Stimulated activated effector memory CD8-positive, alpha-beta T cell treated with anti-CD3 and anti-CD28 coated beads, Interleukin-12 subunit alpha, Interleukin-12 subunit beta, amount 100 ng/mL, for 72 hours (primary cell): Measurements from ENCODE around the gene NEB.
"Not testable (repeated sequence)": the region's sequence is repeated elsewhere in the genome, so short reads cannot be mapped to it uniquely, and the experiment has no call there.

Experiments
- ATAC-seq: fragments of 150-1000 bp; cut with Tn5 transposase; 2 replicates; pipeline ENCODE4 v1.10.0; 2021
- DNase-seq, 2 donors: peaks; one replicate each; pipeline ENCODE4 v3.0.0; 2021 to 2022; ENCODE audit warnings: low spot score in 2 of 2
- H3K27ac Mint-ChIP-seq: one replicate; pipeline ENCODE4 v1.8.0; 2022; ENCODE audit warnings: mild to moderate bottlenecking, mixed read lengths
- H3K36me3 Mint-ChIP-seq: one replicate; pipeline ENCODE4 v1.8.0; 2022; ENCODE audit warnings: mild to moderate bottlenecking, mixed read lengths
- H3K4me1 Mint-ChIP-seq: one replicate; pipeline ENCODE4 v1.8.0; 2022; ENCODE audit warnings: mixed read lengths
- H3K4me3 Mint-ChIP-seq: one replicate; pipeline ENCODE4 v1.8.0; 2022; ENCODE audit warnings: mild to moderate bottlenecking, mixed read lengths
- H3K9me3 Mint-ChIP-seq: one replicate; pipeline ENCODE4 v1.8.0; 2022; ENCODE audit warnings: mixed read lengths

NEB gene

DNA sequence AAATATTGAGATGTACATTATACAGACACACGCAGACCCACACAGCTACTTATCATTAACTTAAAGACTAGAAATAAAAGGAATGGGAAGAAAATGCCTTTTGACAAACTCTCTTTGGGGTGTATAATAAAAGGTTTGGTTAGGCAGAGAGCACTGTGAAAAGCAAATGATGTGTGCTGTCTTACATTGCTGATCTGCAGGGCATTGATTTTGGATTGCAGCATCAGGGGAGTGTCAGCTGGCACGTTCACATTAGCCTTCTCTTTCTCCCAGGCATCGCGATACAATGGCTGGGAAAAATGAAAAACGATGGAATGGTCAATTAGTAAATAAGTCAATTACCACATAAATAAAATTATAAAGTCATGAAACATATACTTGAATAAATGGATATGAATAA, 131.9 kb downstream of the NEB start:
- not testable (repeated sequence) for H3K27ac Mint-ChIP-seq, H3K9me3 Mint-ChIP-seq, H3K36me3 Mint-ChIP-seq, H3K4me1 Mint-ChIP-seq, H3K4me3 Mint-ChIP-seq, ATAC-seq, DNase-seq

DNA sequence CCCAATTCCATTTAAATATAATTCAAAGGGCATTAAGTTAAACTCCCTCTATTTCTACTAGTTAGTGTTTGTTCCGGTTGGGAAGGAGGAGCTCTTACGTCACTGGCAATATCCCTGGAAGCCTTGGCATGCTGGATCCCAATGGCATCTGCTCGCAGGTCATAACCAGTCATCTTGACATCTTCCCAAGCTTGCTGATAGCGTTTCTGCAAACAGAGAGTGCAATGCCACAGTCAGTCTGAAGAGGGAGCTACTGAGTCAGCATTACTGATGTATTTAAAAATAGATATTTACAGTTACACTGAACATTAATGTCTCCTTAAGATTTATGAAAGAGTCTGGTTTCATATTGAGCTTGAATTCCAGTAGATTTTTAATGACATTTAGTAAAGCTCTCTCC, 132.5 kb downstream of the NEB start:
- not testable (repeated sequence) for H3K9me3 Mint-ChIP-seq, H3K27ac Mint-ChIP-seq, H3K4me3 Mint-ChIP-seq, ATAC-seq, DNase-seq, H3K4me1 Mint-ChIP-seq, H3K36me3 Mint-ChIP-seq

DNA sequence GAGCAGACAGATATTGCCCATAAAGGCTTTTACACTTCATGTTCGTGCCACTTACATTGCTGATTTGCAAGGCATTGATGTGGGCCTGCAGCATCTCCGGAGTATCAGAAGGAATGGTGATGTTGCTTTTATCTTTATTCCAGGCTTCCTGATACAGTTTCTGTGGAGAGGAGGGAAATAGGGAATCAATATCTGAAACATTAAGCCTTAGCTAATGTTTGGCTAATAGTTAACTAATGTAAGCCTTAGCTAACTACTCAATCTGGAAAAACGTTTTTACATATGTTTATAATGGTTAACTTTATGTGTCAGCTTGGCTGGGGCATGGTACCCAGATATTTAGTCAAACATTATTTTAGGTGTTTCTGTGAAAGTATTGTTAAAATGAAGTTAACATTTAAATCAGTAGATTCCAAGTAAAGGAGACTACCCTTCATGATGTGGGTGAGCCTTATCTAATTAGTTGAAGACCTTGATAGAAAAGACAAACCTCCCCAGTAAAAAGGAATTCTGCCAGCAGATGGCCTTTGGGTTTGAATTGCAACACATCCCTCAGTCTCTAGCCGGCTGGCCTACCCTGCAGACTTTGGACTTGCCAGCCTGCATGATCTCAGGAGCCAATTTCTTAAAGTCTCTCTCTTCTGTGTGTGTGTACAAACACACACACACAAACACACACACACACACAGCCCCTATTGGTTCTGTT, 137.2 kb downstream of the NEB start:
- H3K36me3 Mint-ChIP-seq, ATAC-seq, DNase-seq, H3K4me1 Mint-ChIP-seq, H3K9me3 Mint-ChIP-seq, H3K27ac Mint-ChIP-seq, H3K4me3 Mint-ChIP-seq: not testable (repeated sequence)

DNA sequence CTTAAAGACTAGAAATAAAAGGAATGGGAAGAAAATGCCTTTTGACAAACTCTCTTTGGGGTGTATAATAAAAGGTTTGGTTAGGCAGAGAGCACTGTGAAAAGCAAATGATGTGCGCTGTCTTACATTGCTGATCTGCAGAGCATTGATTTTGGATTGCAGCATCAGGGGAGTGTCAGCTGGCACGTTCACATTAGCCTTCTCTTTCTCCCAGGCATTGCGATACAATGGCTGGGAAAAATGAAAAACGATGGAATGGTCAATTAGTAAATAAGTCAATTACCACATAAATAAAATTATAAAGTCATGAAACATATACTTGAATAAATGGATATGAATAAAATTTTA, 142.4 kb downstream of the NEB start:
- H3K9me3 Mint-ChIP-seq, ATAC-seq, H3K36me3 Mint-ChIP-seq, H3K4me1 Mint-ChIP-seq, H3K4me3 Mint-ChIP-seq, DNase-seq, H3K27ac Mint-ChIP-seq: not testable (repeated sequence)

DNA sequence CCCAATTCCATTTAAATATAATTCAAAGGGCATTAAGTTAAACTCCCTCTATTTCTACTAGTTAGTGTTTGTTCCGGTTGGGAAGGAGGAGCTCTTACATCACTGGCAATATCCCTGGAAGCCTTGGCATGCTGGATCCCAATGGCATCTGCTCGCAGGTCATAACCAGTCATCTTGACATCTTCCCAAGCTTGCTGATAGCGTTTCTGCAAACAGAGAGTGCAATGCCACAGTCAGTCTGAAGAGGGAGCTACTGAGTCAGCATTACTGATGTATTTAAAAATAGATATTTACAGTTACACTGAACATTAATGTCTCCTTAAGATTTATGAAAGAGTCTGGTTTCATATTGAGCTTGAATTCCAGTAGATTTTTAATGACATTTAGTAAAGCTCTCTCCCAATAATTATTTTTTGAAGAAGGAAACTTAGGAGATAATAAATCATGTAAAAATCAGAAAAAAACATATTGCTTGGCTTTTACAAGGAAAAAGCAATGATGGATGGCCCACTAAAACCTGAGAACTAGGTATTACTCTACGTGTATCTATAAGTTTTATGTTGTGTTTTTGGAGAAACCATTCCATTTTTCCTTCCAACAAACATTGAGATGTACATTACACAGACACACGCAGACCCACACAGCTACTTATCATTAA, 142.9 kb downstream of the NEB start:
- not testable (repeated sequence) for H3K27ac Mint-ChIP-seq, H3K9me3 Mint-ChIP-seq, ATAC-seq, H3K36me3 Mint-ChIP-seq, H3K4me3 Mint-ChIP-seq, H3K4me1 Mint-ChIP-seq, DNase-seq

DNA sequence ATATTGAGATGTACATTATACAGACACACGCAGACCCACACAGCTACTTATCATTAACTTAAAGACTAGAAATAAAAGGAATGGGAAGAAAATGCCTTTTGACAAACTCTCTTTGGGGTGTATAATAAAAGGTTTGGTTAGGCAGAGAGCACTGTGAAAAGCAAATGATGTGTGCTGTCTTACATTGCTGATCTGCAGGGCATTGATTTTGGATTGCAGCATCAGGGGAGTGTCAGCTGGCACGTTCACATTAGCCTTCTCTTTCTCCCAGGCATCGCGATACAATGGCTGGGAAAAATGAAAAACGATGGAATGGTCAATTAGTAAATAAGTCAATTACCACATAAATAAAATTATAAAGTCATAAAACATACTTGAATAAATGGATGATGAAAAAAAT, 153.0 kb downstream of the NEB start:
- not testable (repeated sequence) for H3K36me3 Mint-ChIP-seq, H3K9me3 Mint-ChIP-seq, H3K4me1 Mint-ChIP-seq, H3K4me3 Mint-ChIP-seq, ATAC-seq, H3K27ac Mint-ChIP-seq, DNase-seq

DNA sequence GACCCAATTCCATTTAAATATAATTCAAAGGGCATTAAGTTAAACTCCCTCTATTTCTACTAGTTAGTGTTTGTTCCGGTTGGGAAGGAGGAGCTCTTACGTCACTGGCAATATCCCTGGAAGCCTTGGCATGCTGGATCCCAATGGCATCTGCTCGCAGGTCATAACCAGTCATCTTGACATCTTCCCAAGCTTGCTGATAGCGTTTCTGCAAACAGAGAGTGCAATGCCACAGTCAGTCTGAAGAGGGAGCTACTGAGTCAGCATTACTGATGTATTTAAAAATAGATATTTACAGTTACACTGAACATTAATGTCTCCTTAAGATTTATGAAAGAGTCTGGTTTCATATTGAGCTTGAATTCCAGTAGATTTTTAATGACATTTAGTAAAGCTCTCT, 153.6 kb downstream of the NEB start:
- ATAC-seq, DNase-seq, H3K36me3 Mint-ChIP-seq, H3K9me3 Mint-ChIP-seq, H3K27ac Mint-ChIP-seq, H3K4me3 Mint-ChIP-seq, H3K4me1 Mint-ChIP-seq: not testable (repeated sequence)

DNA sequence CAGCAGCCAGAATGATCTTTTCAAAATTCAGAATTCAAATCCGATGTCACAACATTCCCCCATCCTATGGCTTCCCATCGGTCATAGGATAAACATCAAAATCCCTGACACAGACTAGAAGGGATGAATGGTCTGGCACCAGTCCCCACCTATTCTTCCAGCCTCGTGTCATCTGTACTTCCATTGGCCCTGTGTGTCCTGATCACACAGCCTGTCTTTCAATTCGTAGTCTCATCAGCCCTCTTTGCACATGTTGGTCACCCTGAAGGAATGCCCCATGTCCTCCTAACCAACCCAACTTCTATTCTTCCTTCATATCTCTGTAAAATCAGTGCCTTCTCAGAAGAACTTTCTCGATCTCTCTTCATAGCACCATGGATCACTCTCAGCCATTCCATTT, 157.2 kb downstream of the NEB start:
- Mint-ChIP-seq H3K4me1 (no peaks in the 10 kb centered on the region), H3K9me3 (no peaks in the 10 kb centered on the region), H3K27ac (no peak overlapping the region), H3K4me3 (no peak overlapping the region), H3K36me3 (no peaks in the 10 kb centered on the region)
- DNase-seq = no peak
- no peak for ATAC-seq

DNA sequence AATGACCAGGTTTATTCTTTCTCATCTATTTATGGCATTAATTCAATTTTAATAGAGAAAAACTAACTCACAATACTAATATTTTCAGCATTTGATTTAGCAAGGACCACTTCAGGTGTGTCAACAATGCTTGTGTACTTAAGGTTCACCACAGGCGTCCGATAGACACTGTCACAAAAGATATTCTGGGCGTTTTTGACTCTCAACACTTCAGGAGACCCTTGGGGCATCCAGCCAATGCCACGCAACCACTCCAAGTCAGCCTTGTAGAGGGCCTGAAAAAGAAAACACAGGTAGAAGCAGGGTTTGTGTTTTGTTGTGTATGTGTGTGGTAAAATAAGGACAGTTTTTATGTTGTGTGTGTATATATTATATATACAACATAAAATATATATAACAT, 158.2 kb downstream of the NEB start:
- no peaks in the 10 kb centered on the region for H3K4me1 Mint-ChIP-seq
- H3K27ac Mint-ChIP-seq = no peak overlapping the region
- H3K4me3 Mint-ChIP-seq = no peak overlapping the region
- no peaks in the 10 kb centered on the region for H3K9me3 Mint-ChIP-seq
- ATAC-seq = no peak
- DNase-seq = no peak
- H3K36me3 Mint-ChIP-seq = no peaks in the 10 kb centered on the region

DNA sequence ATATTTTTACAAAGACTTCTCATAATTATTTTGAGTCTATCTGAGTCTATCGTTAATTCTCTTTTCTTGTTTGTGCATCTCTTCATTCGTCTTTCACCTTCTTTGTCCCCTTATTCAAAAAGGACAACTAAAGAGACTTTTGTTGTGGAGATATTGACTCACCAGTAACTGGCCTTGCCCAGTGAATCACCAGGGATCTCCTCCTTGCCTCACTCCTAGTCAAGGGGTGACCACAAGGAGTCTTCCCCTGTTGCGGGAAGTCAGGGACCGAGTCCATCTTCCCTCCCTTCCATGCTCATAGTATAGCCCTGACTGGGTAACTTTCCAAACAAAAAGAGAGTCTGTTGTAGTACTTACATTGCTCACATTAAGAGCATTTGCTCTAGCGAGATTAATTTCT, 158.9 kb downstream of the NEB start:
- Mint-ChIP-seq H3K4me3 (no peak overlapping the region), H3K9me3 (no peaks in the 10 kb centered on the region), H3K36me3 (no peaks in the 10 kb centered on the region), H3K4me1 (no peaks in the 10 kb centered on the region), H3K27ac (no peak overlapping the region)
- DNase-seq (no peak), ATAC-seq (no peak)

DNA sequence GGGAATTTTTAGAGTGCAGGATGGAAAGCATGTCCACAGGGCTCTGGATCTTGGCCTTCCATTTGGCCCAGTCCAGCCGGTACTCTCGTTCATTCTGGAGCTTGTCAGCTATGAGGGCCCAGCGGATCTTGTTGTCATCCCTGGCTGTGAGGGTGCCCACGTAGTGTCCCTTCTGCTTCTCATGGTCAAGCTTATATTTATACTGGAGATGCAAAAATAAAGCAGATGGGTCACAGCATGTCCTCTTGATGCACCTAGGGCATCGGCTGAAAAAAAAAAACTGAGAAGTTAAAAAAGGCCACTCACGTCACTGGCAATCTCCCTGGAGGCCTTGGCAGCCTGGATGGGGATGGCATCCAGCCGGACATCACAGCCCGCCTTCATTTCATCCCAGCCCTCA, 164.1 kb downstream of the NEB start:
- H3K27ac Mint-ChIP-seq = no peak overlapping the region
- no peaks in the 10 kb centered on the region for H3K9me3 Mint-ChIP-seq
- H3K4me1 Mint-ChIP-seq = no peaks in the 10 kb centered on the region
- no peak for ATAC-seq
- no peak overlapping the region for H3K4me3 Mint-ChIP-seq
- no peaks in the 10 kb centered on the region for H3K36me3 Mint-ChIP-seq
- peak in 1 of 2 donors; percentile 29 for DNase-seq

DNA sequence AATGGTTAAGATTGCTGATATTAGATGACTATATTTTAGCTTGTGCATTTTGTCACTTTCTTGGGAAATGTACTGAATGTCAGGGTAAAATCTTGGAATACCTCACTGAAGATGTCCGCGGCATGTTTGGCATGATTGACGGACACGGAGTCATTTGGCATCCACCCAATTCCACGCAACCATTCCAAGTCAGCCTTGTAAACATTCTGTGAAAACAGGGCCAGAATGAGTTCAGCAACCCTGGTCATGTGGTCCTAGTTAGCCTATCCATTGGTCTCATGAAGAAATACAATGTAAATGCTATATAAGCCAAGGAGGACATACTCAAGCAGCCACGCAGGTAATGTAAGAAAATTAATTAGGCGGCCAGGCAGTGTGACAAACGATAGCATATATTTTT, 165.1 kb downstream of the NEB start:
- ATAC-seq (no peak), DNase-seq (peak in 1 of 2 donors; percentile 3)
- Mint-ChIP-seq H3K4me3 (no peak overlapping the region), H3K27ac (no peak overlapping the region), H3K9me3 (no peaks in the 10 kb centered on the region), H3K36me3 (no peaks in the 10 kb centered on the region), H3K4me1 (no peaks in the 10 kb centered on the region)

DNA sequence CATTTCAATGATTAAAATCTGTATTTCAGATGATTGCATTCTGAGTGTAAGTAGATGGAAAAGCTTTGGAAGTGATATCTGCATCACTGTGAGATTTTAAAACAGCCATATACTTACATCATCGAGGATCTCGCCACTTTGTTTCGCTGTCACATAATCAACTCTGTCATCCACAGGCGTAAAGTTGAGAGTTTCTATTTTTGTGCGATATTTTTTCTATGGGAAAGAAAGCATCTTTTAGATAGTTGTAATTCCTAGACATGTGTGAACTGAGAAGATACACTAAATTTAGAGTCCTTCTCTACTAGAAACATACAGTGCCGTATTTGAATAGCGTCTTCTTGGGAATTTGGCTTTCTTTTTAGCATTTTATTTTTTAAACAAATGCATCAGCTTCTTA, 165.8 kb downstream of the NEB start:
- no peak overlapping the region for H3K27ac Mint-ChIP-seq
- DNase-seq = no peak
- H3K9me3 Mint-ChIP-seq = no peaks in the 10 kb centered on the region
- H3K4me3 Mint-ChIP-seq = no peak overlapping the region
- H3K36me3 Mint-ChIP-seq = no peaks in the 10 kb centered on the region
- no peak for ATAC-seq
- no peaks in the 10 kb centered on the region for H3K4me1 Mint-ChIP-seq

DNA sequence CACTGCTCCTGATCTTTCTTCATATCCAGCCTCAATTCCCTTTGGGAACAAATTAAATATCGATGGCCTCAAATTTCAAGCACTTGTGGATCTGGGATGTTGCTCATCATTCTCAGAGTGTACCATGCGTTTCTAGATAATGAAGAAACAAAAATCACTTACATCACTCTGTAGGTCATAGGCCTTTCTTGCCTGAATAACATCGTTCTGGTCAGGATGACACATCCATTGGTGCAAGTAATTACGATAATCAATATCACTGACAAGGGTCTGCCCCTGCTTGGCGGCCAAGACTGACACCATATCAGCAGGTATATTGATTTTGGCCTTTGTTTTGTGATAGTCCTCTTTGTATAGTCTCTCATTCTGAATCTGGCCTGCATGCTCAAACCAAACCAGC, 167.3 kb downstream of the NEB start:
- no peaks in the 10 kb centered on the region for H3K4me1 Mint-ChIP-seq
- H3K36me3 Mint-ChIP-seq = no peaks in the 10 kb centered on the region
- H3K4me3 Mint-ChIP-seq = no peak overlapping the region
- no peak for DNase-seq
- no peak for ATAC-seq
- no peaks in the 10 kb centered on the region for H3K9me3 Mint-ChIP-seq
- no peak overlapping the region for H3K27ac Mint-ChIP-seq

DNA sequence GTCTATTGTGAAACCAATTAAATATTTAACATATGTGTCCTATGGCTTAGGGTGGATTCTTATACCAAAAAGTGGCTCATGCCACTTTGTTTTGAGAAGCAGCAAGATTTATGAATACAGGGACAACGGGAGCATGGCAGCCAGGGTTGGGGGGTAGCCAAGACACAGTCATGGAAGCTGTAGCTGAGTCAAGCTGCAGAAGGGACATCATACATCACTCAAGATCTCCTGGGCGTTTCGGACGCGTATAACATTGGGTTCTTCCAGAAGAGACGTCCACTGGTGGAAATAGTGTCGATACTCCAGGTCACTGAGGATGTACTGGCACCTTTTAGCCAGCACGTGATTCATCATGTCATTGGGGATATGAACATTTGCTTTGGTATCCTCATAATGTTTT, 171.9 kb downstream of the NEB start:
- Mint-ChIP-seq H3K27ac (no peak overlapping the region), H3K9me3 (no peaks in the 10 kb centered on the region), H3K36me3 (no peaks in the 10 kb centered on the region), H3K4me3 (no peak overlapping the region), H3K4me1 (no peaks in the 10 kb centered on the region)
- DNase-seq (no peak), ATAC-seq (no peak)

DNA sequence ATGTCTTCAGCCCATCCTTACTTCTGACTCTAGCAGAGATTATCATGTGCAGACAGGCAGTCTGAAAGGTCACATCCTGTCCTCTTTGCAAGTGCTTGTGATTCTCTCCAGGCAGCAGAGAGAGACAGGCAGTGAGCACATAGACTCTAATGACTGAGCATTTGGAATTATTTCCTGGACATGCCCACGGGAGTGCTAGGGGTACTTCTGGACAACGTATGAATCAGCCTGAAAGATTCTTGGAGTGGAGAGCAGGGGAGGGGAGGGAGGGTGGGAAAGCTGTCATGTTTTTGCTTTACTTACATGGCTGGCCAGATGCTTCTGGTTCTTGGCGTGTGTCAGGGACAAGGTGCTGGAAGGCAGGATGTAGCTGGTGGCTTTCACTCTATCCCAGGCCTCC, 174.0 kb downstream of the NEB start:
- DNase-seq (no peak), ATAC-seq (no peak)
- Mint-ChIP-seq H3K9me3 (no peaks in the 10 kb centered on the region), H3K27ac (no peak overlapping the region), H3K4me3 (no peak overlapping the region), H3K36me3 (no peaks in the 10 kb centered on the region), H3K4me1 (no peaks in the 10 kb centered on the region)
